Keratinocyte (primary cell): ENCODE data around the gene HIF1A. TPM values are rescaled to one million over a fixed set of nuclear protein-coding genes. Genes with fewer than 3 reads are reported as not detected.
A peak's percentile ranks its signal among the peaks of the same experiment; 100 is the strongest.

ENCODE experiments used
- DNase-seq: peaks from one replicate; pipeline ENCODE4 v3.0.0-alpha.2; 2011; ENCODE audit warnings: low read depth, missing footprints, low spot score
- FAIRE-seq: peaks from 2 replicates; lab custom pipeline; 2011; peaks lifted over from hg19 to GRCh38; lab: Jason Lieb, UNC
- H2AFZ ChIP-seq: 2 replicates; pipeline ENCODE4 v1.6.0; 2012; ENCODE audit warnings: low read length, control low read depth, inconsistent platforms; ENCODE audit not compliant: control insufficient read depth
- H3K27ac ChIP-seq: 2 replicates; pipeline ENCODE4 v1.5.1; 2011; ENCODE audit warnings: low read length; ENCODE audit not compliant: control insufficient read depth, insufficient read depth
- H3K27me3 ChIP-seq: 3 replicates; pipeline ENCODE4 v1.6.0; 2011; ENCODE audit warnings: low read length; ENCODE audit not compliant: control insufficient read depth, insufficient read depth; ENCODE audit errors: extremely low read depth
- H3K36me3 ChIP-seq, 2 experiments: 2 replicates in 1 of 2; 3 replicates in 1 of 2; pipeline ENCODE4 v1.5.1; 2011; ENCODE audit warnings: low read length in 2 of 2, mild to moderate bottlenecking in 1 of 2; ENCODE audit not compliant: control insufficient read depth in 2 of 2, insufficient read depth in 2 of 2; ENCODE audit errors: extremely low read depth in 1 of 2
- H3K4me1 ChIP-seq: 3 replicates; pipeline ENCODE4 v1.5.1; 2011; ENCODE audit warnings: low read length; ENCODE audit not compliant: control insufficient read depth, insufficient read depth; ENCODE audit errors: extremely low read depth
- H3K4me2 ChIP-seq: 3 replicates; pipeline ENCODE4 v1.6.0; 2011; ENCODE audit warnings: low read depth, low read length; ENCODE audit not compliant: control insufficient read depth, insufficient read depth; ENCODE audit errors: extremely low read depth
- H3K4me3 ChIP-seq, 3 experiments: fragments of 200-600 bp in 1 of 3; sonication (generic) in 1 of 3; 2 replicates in 2 of 3; 3 replicates in 1 of 3; pipeline ENCODE4 v1.5.1; 2011 to 2016; ENCODE audit warnings: low read length in 3 of 3, mild to moderate bottlenecking in 3 of 3, control low read depth in 2 of 3, inconsistent platforms in 1 of 3, low read depth in 1 of 3, mixed read lengths in 1 of 3, mixed run types in 1 of 3, moderate library complexity in 1 of 3; ENCODE audit not compliant: control insufficient read depth in 2 of 3, insufficient read depth in 2 of 3; ENCODE audit errors: extremely low read depth in 1 of 3
- H3K79me2 ChIP-seq: 2 replicates; pipeline ENCODE4 v1.6.0; 2012; ENCODE audit warnings: low read length; ENCODE audit not compliant: control insufficient read depth, insufficient read depth
- H3K9ac ChIP-seq: 3 replicates; pipeline ENCODE4 v1.6.0; 2011; ENCODE audit warnings: low read length; ENCODE audit not compliant: control insufficient read depth, insufficient read depth; ENCODE audit errors: extremely low read depth
- H3K9me1 ChIP-seq: 3 replicates; pipeline ENCODE4 v1.6.0; 2011; ENCODE audit warnings: low read length; ENCODE audit not compliant: control insufficient read depth, insufficient read depth; ENCODE audit errors: extremely low read depth
- H3K9me3 ChIP-seq: 2 replicates; pipeline ENCODE4 v1.5.1; 2012; ENCODE audit warnings: low read depth, low read length; ENCODE audit not compliant: control insufficient read depth
- H4K20me1 ChIP-seq: 3 replicates; pipeline ENCODE4 v1.6.0; 2011; ENCODE audit warnings: low read length; ENCODE audit not compliant: control insufficient read depth, insufficient read depth; ENCODE audit errors: extremely low read depth
- CTCF ChIP-seq, 3 experiments: IDR thresholded peaks in 1 of 3; conservative IDR thresholded peaks in 1 of 3; optimal IDR thresholded peaks in 1 of 3; 2 replicates in 2 of 3; 3 replicates in 1 of 3; pipeline versions ENCODE3 to v1.5.1; 2011; ENCODE audit warnings: low read length in 3 of 3, mild to moderate bottlenecking in 3 of 3, moderate library complexity in 2 of 3, control low read depth in 1 of 3, inconsistent platforms in 1 of 3; ENCODE audit not compliant: insufficient read depth in 2 of 3; ENCODE audit errors: extremely low read depth in 1 of 3
- EZH2 ChIP-seq: IDR thresholded peaks from one replicate; pipeline ENCODE4 v1.6.1; 2012; ENCODE audit warnings: inconsistent platforms, mild to moderate bottlenecking, low read length, moderate library complexity
- dilution Hi-C: fragments of 300-500 bp; cut with MboI; formaldehyde crosslinking; loops from one replicate; pipeline ENCODE4 v1.7.0; 2020; ENCODE audit warnings: low sequenced_read_pairs; ENCODE audit not compliant: extremely low pct_ligation_motif_present
- polyA plus RNA-seq, 5 experiments: library from polyadenylated mRNA; depleted of rRNA in 3 of 5; stranded (reverse) in 3 of 5; stranded (forward) in 1 of 5; unstranded in 1 of 5; fragments of >200 nt; gene quantifications; 1 replicate in 1 of 5; 2 replicates in 3 of 5; 3 replicates in 1 of 5; pipeline versions ENCODE4 v1.2.1 to v1.2.3, GENCODE V29; 2011 to 2012; ENCODE audit warnings: missing spikeins in 2 of 5, low read depth in 1 of 5, low replicate concordance in 1 of 5

The HIF1A gene
- polyA plus RNA-seq, 1 donor (not counting 4 experiments of a cell fraction or from before 2014, with no cell fraction given) = 202 TPM

GRCh38 chr14:61683108-61683507, 12.2 kb upstream of the HIF1A start:
- Histone ChIP-seq H3K9me3 (no peaks in the 10 kb centered on the region), H3K27me3 (no peaks in the 10 kb centered on the region), H3K4me1 (peaks cover 4% of the 10 kb centered on the region), H3K4me2 (no peak overlapping the region), H4K20me1 (no peaks in the 10 kb centered on the region), H3K9ac (no peak overlapping the region), H3K27ac (no peak overlapping the region), H2AFZ (no peak overlapping the region), H3K79me2 (no peaks in the 10 kb centered on the region), H3K4me3 (no peak overlapping the region), H3K9me1 (no peaks in the 10 kb centered on the region), H3K36me3 (no peaks in the 10 kb centered on the region)
- no peak for FAIRE-seq
- TF ChIP-seq EZH2 (no peak), CTCF (optimal IDR thresholded peaks at IDR 0.05 in 1 of 3, IDR thresholded peaks at IDR 0.05 in 1 of 3, conservative IDR thresholded peaks at IDR 0.05 in 1 of 3; ENCODE audit: extremely low read depth in 1 of 3, insufficient read depth in 2 of 3, low read length in 3 of 3) (no peak)
- no peak for DNase-seq
- dilution Hi-C loops = no loop called here

- Histone ChIP-seq H3K4me1 (peaks cover 8% of the 10 kb centered on the region), H3K27me3 (no peaks in the 10 kb centered on the region), H3K36me3 (no peaks in the 10 kb centered on the region), H2AFZ (no peak overlapping the region), H3K79me2 (no peaks in the 10 kb centered on the region), H3K9ac (no peak overlapping the region), H3K9me1 (no peaks in the 10 kb centered on the region), H4K20me1 (no peaks in the 10 kb centered on the region), H3K4me3 (no peak overlapping the region), H3K4me2 (no peak overlapping the region), H3K9me3 (no peaks in the 10 kb centered on the region), H3K27ac (no peak overlapping the region)
- FAIRE-seq = peak; percentile 65
- dilution Hi-C loops = no loop called here
- no peak for DNase-seq
- TF ChIP-seq CTCF (optimal IDR thresholded peaks at IDR 0.05 in 1 of 3, IDR thresholded peaks at IDR 0.05 in 1 of 3, conservative IDR thresholded peaks at IDR 0.05 in 1 of 3; ENCODE audit: extremely low read depth in 1 of 3, insufficient read depth in 2 of 3, low read length in 3 of 3) (no peak), EZH2 (no peak)
Measured at GRCh38 chr14:61690039-61690438, 5.3 kb upstream of the HIF1A start.
